HepG2 (cell line): ENCODE results near the gene IGSF8. TPM values are rescaled to one million over a fixed set of nuclear protein-coding genes. Genes with fewer than 3 reads are reported as not detected.

Experiments used
- FOXA1 ChIP-seq, 2 experiments: fragments of 450-650 bp in 1 of 2; sonication (generic) in 1 of 2; formaldehyde crosslinking in 1 of 2; IDR thresholded peaks; 2 replicates each; pipeline versions ENCODE4 v1.4.0 to v1.6.1; 2016 to 2020; ENCODE audit warnings: missing genetic modification reagents in 1 of 2
- HOXA3 ChIP-seq: sonication (generic); formaldehyde crosslinking; IDR thresholded peaks from 2 replicates; pipeline ENCODE4 v1.5.0; 2020; ENCODE audit warnings: missing genetic modification reagents
- ISL2 ChIP-seq: sonication (generic); formaldehyde crosslinking; IDR thresholded peaks from 2 replicates; pipeline ENCODE4 v1.5.0; 2020; ENCODE audit warnings: missing genetic modification reagents
- KDM2A ChIP-seq: sonication (generic); formaldehyde crosslinking; IDR thresholded peaks from 2 replicates; pipeline ENCODE4 v1.4.0; 2020; ENCODE audit warnings: low read depth, missing genetic modification reagents, borderline replicate concordance
- SMC3 ChIP-seq: IDR thresholded peaks from 2 replicates; pipeline ENCODE4 v1.6.1; 2011; ENCODE audit warnings: low read length, improper control_type of control experiment
- SNRNP70 ChIP-seq: fragments of 200-400 bp; formaldehyde crosslinking; IDR thresholded peaks from 2 replicates; pipeline ENCODE4 v1.6.1; 2017; ENCODE audit warnings: mild to moderate bottlenecking, low read depth, low read length, moderate library complexity
- STAG1 ChIP-seq: sonication (generic); formaldehyde crosslinking; IDR thresholded peaks from 2 replicates; pipeline ENCODE4 v1.4.0; 2020; ENCODE audit warnings: missing genetic modification reagents
- ZFY ChIP-seq: sonication (generic); formaldehyde crosslinking; IDR thresholded peaks from 2 replicates; pipeline ENCODE4 v1.4.0; 2020; ENCODE audit warnings: missing genetic modification reagents
- ZNF34 ChIP-seq: sonication (generic); formaldehyde crosslinking; IDR thresholded peaks from 2 replicates; pipeline ENCODE4 v1.4.0; 2020; ENCODE audit warnings: mild to moderate bottlenecking, missing genetic modification reagents, borderline replicate concordance
- ZNF761 ChIP-seq: sonication (generic); formaldehyde crosslinking; conservative IDR thresholded peaks from 2 replicates; pipeline ENCODE4 v1.4.0; 2020; ENCODE audit warnings: mild to moderate bottlenecking, missing genetic modification reagents
- polyA plus RNA-seq, 8 experiments: library from polyadenylated mRNA; depleted of rRNA in 3 of 8; stranded (reverse) in 7 of 8; unstranded in 1 of 8; fragments of >200 nt; fragmentation: Illumina TruSeq in 4 of 8; extraction: Trizol in 4 of 8; gene quantifications; 2 replicates each; pipeline versions ENCODE4 v1.2.1 to v1.2.3, GENCODE V29; 2011 to 2016; ENCODE audit warnings: low read depth in 4 of 8, missing spikeins in 1 of 8, mixed read lengths in 1 of 8; ENCODE audit not compliant: insufficient read depth in 1 of 8
- total RNA-seq, 5 experiments: library from RNA; depleted of rRNA; stranded (reverse); fragments of >200 nt; fragmentation: Illumina TruSeq; extraction: Trizol; gene quantifications; 2 replicates each; pipeline ENCODE4 v1.2.3, GENCODE V29; 2016; ENCODE audit warnings: low read depth in 1 of 5
- TF ChIP-seq, protein P1 (sequence below): sonication (generic); formaldehyde crosslinking; IDR thresholded peaks from 2 replicates; pipeline ENCODE4 v1.5.1; 2020; ENCODE audit warnings: missing genetic modification reagents, mild to moderate bottlenecking, borderline replicate concordance
- TF ChIP-seq, protein P2 (sequence below): sonication (generic); formaldehyde crosslinking; IDR thresholded peaks from 2 replicates; pipeline ENCODE4 v1.4.0; 2020; ENCODE audit warnings: missing genetic modification reagents
- TF ChIP-seq, protein P3 (sequence below): sonication (generic); formaldehyde crosslinking; IDR thresholded peaks from 2 replicates; pipeline ENCODE4 v1.5.1; 2020; ENCODE audit warnings: mild to moderate bottlenecking, missing genetic modification reagents, moderate library complexity

The IGSF8 gene
- total and polyA plus RNA-seq, 2 of the 13 experiments (the other 11 are each of a cell fraction or from before 2014, with no cell fraction given) = 24.0 to 41.0 TPM

DNA sequence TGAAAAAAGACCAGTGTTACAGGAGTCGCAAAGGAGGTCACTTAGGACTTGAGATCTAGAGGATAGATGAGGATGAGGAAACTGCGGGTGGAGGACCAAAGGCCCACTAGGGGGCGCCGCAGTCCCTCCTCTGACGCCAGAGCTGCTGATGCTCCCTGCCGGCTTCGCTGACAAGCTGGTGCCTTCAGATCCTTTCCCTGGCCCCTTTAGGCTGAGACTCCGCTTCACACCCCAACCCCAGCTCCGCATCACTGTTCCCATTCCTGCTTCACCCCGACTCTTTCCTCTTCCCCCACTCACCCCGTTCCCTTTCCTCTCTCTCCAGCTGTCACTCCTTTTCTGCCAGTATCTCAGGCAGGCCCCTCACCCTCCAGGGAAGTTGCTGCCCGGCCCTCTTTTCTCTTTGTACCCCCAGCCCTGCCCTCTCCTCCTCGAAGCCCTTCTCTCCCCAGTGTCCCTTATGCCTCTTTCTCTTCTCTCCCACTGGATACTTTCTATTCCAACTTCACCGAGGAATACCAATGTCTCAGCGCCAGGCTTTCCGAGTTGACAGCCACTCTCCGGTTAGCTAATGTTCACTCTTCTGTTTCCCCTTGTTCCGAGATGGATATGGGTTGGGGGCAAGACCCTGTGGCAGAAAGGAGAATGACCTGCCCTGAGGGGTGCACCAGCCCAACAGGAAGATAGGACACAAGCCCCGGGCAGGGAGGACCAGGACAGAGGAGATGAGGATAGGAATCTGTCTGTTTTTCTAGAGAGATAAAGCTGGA is 12.5 kb downstream of the IGSF8 start (continued):
- TF ChIP-seq, protein P1, sequence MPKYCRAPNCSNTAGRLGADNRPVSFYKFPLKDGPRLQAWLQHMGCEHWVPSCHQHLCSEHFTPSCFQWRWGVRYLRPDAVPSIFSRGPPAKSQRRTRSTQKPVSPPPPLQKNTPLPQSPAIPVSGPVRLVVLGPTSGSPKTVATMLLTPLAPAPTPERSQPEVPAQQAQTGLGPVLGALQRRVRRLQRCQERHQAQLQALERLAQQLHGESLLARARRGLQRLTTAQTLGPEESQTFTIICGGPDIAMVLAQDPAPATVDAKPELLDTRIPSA = no peak
- no peak for TF ChIP-seq ZNF34 (CRISPR knock-in tag)
- TF ChIP-seq ZNF761 = no peak
- TF ChIP-seq SMC3 = peak; percentile 64
- TF ChIP-seq ISL2 (CRISPR knock-in tag) = 0 out of 2 replicates have a peak, but pooled peaks have one; percentile 27
- TF ChIP-seq FOXA1 (IDR thresholded peaks at IDR 0.05) = no peak
- TF ChIP-seq FOXA1 (CRISPR knock-in tag; IDR thresholded peaks at IDR 0.05) = no peak
- TF ChIP-seq, protein P2, sequence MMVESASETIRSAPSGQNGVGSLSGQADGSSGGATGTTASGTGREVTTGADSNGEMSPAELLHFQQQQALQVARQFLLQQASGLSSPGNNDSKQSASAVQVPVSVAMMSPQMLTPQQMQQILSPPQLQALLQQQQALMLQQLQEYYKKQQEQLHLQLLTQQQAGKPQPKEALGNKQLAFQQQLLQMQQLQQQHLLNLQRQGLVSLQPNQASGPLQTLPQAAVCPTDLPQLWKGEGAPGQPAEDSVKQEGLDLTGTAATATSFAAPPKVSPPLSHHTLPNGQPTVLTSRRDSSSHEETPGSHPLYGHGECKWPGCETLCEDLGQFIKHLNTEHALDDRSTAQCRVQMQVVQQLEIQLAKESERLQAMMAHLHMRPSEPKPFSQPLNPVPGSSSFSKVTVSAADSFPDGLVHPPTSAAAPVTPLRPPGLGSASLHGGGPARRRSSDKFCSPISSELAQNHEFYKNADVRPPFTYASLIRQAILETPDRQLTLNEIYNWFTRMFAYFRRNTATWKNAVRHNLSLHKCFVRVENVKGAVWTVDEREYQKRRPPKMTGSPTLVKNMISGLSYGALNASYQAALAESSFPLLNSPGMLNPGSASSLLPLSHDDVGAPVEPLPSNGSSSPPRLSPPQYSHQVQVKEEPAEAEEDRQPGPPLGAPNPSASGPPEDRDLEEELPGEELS (CRISPR knock-in tag) = 0 out of 2 replicates have a peak, but pooled peaks have one; percentile 19
- no peak for TF ChIP-seq SNRNP70
- peak; percentile 79 for TF ChIP-seq STAG1 (CRISPR knock-in tag)
- TF ChIP-seq KDM2A (CRISPR knock-in tag) = peak; percentile 35; the same call in 1 of the 2 replicates
- peak; percentile 23; the same call in 1 of the 2 replicates for TF ChIP-seq ZFY (CRISPR knock-in tag)
- TF ChIP-seq HOXA3 (CRISPR knock-in tag) = peak; percentile 31; the same call in 1 of the 2 replicates
- TF ChIP-seq, protein P3, sequence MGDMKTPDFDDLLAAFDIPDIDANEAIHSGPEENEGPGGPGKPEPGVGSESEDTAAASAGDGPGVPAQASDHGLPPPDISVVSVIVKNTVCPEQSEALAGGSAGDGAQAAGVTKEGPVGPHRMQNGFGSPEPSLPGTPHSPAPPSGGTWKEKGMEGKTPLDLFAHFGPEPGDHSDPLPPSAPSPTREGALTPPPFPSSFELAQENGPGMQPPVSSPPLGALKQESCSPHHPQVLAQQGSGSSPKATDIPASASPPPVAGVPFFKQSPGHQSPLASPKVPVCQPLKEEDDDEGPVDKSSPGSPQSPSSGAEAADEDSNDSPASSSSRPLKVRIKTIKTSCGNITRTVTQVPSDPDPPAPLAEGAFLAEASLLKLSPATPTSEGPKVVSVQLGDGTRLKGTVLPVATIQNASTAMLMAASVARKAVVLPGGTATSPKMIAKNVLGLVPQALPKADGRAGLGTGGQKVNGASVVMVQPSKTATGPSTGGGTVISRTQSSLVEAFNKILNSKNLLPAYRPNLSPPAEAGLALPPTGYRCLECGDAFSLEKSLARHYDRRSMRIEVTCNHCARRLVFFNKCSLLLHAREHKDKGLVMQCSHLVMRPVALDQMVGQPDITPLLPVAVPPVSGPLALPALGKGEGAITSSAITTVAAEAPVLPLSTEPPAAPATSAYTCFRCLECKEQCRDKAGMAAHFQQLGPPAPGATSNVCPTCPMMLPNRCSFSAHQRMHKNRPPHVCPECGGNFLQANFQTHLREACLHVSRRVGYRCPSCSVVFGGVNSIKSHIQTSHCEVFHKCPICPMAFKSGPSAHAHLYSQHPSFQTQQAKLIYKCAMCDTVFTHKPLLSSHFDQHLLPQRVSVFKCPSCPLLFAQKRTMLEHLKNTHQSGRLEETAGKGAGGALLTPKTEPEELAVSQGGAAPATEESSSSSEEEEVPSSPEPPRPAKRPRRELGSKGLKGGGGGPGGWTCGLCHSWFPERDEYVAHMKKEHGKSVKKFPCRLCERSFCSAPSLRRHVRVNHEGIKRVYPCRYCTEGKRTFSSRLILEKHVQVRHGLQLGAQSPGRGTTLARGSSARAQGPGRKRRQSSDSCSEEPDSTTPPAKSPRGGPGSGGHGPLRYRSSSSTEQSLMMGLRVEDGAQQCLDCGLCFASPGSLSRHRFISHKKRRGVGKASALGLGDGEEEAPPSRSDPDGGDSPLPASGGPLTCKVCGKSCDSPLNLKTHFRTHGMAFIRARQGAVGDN (CRISPR knock-in tag) = peak; percentile 37
